Germinal center (tissue), 1 donor: Measurements from ENCODE around the gene CD300A.

Experiments used
- DNase-seq: peaks from one replicate; pipeline ENCODE4 v3.0.0; 2012; ENCODE audit warnings: mixed read lengths, low spot score

The CD300A gene

GRCh38 chr17:74466111-74466827, at the start of gene CD300A:
Gene CD300A (plus strand): TSS chr17:74466634. CDS start chr17:74466704, 70 bp downstream.
- no peak for DNase-seq

GRCh38 chr17:74417178-74418045, 49.0 kb upstream of the CD300A start:
- DNase-seq: no peak

DNA sequence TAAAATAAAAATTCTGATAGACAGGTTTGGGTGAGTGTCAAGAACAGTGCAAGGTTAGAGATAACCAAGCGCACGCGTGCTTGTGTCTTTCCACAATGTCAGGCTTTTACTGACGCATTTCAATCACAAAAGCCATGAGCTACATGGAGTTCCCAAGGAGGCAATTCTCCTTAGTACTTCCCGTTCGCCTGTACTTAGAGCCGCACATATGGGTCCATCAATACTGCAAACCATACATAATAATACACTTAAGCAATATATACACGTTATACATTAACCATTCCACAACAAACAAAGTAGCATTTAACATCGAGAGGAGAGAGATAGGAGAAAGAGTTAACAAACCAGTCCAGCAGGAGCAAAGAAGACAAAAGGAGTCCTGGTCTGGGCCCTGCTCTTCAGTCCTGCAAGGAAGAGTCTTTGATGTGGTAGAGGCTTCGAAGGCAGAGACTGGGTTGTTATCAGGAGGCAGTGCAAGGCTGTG, 46.5 kb upstream of the CD300A start:
- DNase-seq: no peak

DNA sequence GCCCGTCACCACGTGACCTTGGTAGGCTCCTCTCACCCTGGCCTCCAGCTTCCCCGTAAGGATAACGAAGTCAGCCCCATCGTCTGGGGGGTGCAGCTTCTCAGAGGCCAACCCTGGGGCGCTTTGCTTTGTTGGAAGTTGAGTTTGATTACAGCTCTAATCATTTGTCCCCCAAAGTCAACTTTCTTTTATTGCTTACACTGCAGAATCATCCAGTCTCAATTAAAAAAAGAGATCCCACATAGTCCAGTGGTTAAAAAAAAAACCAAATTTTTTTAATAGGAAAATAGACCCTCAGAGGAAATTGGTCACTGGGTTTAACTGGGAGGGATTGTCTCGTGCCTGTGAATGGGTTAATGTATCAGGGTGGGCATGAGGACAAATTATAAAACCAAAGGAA, 42.3 kb upstream of the CD300A start:
- DNase-seq: no peak

- no peak for DNase-seq
Observed at GRCh38 chr17:74424657-74425056, 41.8 kb upstream of the CD300A start.

- no peak for DNase-seq
Observed at GRCh38 chr17:74426551-74427047, 39.8 kb upstream of the CD300A start.

DNA sequence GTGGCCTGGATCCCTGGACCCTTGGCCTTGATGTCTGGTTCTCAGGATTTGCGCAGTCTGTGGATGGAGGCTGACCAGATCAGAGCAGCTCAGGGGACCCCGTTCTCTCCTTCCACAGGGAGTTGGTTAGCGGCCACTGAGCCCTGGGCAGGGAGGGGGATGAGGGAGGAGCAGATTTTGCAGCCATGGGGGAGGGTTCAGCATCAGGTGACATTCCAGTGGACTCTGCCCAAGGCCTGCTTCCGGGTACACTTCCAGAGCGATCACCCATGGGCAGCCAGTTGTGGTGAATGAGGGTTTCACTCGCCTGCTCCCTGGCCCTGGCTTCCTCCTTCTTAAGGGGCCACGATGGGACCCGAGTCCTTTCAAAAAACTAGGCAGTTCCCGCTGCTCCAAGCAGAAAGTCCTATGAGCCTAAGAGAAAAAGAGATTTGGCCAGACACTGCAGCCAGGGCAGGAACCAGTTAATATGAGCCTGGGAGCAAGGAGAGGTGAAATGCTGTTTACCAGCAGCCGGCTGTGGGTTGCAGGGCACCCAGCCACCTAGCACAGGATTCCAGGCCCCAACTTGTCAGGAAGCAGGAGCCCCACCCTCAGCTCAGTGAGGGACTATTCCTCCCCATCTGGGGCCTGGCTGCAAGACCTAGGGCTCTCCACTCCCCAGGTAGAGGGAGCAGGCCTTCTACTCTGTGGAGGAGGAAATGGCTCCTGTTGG, 39.2 kb upstream of the CD300A start:
- DNase-seq: no peak

DNA sequence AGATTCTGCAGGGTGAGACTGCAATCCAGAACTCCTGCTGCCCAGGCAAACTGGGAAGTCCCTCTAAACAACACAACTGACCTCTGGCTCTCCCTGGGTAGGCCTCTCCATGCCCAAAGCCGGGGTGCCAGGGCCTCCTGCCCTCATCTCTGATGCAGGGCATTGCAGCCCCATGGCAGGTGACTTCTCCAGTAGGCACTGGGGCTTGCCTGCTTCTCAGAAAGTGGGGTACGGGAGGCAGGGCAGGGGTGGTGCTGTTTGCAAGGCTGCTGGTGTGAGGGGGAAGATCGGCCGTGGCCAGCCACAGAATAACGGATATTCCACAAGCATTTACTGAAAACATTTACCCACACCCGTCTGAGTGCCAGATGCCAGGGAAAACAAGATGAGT, 38.7 kb upstream of the CD300A start:
- no peak for DNase-seq

GRCh38 chr17:74429604-74430384, 36.6 kb upstream of the CD300A start:
- DNase-seq: no peak

DNA sequence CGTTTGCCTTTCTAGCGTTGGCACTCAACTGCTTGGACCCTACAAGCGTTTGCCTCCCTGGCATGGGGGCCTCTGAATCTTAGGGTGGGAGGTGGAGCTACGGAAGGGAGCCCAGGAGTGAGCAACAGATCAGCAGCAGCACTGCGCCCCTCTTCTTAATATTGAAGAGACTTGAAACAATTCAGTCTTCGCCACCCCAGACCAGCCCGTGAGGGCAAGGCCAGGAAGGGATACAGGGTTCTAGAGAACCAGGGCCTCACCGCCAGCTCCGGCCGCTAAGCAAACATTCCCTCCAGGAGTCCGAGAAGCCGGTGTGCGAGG, 36.1 kb upstream of the CD300A start:
- DNase-seq: no peak

GRCh38 chr17:74430706-74431567, 35.5 kb upstream of the CD300A start:
- DNase-seq: no peak

- peak; percentile 26 for DNase-seq
Observed at GRCh38 chr17:74431568-74432423, 34.6 kb upstream of the CD300A start, which contains the start of gene GPRC5C. Gene GPRC5C (plus strand): TSS chr17:74432088. CDS start chr17:74439777, 7,689 bp downstream.

DNA sequence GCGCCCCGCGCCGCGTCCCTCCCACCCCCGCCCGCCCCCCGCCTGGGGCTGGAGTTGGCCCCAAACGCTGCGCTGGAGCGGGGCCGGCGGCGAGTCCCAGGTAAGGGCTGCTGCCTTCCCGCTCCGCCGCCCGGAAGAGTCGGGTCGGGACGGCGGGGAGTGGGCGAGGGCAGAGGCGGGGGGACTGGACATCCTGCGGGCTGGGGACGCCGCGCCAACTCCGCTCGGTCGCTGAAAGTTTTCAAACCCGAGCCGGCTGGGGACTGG, 34.1 kb upstream of the CD300A start:
- no peak for DNase-seq

GRCh38 chr17:74432766-74433391, 33.6 kb upstream of the CD300A start:
- no peak for DNase-seq

DNA sequence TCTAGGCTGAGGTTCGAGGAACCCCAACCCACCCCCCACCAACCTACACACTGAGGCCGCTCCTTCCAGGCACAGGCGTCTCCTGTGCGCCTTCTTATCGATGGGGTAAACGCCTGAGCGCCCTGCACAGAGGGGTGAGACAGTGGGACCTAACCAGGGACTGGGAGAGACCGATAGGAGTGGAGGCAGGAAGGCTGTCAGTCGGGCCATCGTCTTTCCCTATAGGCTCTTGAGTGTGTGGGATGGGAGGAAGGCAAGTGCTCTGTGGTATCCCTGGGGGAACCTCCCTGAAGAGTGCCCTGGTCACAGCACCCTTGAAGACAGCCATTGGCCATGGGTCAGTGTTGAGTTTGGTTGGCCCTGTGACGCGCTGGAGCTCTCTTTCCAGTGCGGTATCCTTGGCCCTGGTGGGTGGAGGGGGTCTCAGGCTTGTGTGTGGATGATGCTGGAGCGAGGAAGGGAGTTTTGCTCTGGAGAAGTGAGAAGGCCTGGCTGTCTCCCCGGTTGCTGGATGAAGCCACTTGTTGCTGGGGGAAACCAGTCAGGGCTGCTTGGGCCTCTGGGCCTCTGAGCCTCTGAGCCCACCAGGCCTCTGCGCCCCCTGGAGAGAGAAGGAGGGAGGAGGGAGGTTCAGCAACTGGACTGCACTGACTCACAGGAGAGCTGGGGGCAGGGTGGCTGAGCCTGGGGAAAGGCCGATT, 32.9 kb upstream of the CD300A start:
- no peak for DNase-seq

GRCh38 chr17:74435775-74436359, 30.6 kb upstream of the CD300A start:
- DNase-seq: no peak

GRCh38 chr17:74437702-74438101, 28.7 kb upstream of the CD300A start:
- DNase-seq: no peak
